H1 (cell line): ENCODE data around the gene BAZ1B. TPM values are rescaled to one million over a fixed set of nuclear protein-coding genes. Genes with fewer than 3 reads are reported as not detected.

Experiments used
- BACH1 ChIP-seq: IDR thresholded peaks from 2 replicates; pipeline ENCODE4 v1.6.1; 2012; ENCODE audit warnings: low read length, improper control_type of control experiment
- CBX8 ChIP-seq: fragments of 300-800, 300-1000 bp; sonication (generic); IDR thresholded peaks from 2 replicates; pipeline ENCODE4 v1.7.1; 2016; ENCODE audit warnings: low read depth, low read length, borderline replicate concordance
- CTCF ChIP-seq, 3 experiments: IDR thresholded peaks; 1 replicate in 2 of 3; 2 replicates in 1 of 3; pipeline versions ENCODE4 v1.5.1 to v1.6.1; 2011; ENCODE audit warnings: low read length in 3 of 3, mild to moderate bottlenecking in 3 of 3, inconsistent platforms in 2 of 3, low read depth in 1 of 3, moderate library complexity in 1 of 3; ENCODE audit not compliant: insufficient read depth in 1 of 3; ENCODE audit errors: control extremely low read depth in 1 of 3
- E2F6 ChIP-seq: IDR thresholded peaks from 2 replicates; pipeline ENCODE4 v1.6.1; 2012; ENCODE audit warnings: inconsistent platforms
- FOSL1 ChIP-seq: IDR thresholded peaks from 2 replicates; pipeline ENCODE4 v1.6.1; 2011; ENCODE audit warnings: mild to moderate bottlenecking, low read depth, low read length, moderate library complexity; ENCODE audit not compliant: insufficient read depth
- POLR2A ChIP-seq, 2 experiments: IDR thresholded peaks; 1 replicate in 1 of 2; 2 replicates in 1 of 2; pipeline ENCODE4 v1.6.1; 2011; ENCODE audit warnings: low read depth in 2 of 2, low read length in 2 of 2, mild to moderate bottlenecking in 2 of 2; ENCODE audit errors: control extremely low read depth in 1 of 2
- RNF2 ChIP-seq: fragments of 200-900, 300-1000 bp; sonication (generic); IDR thresholded peaks from 2 replicates; pipeline ENCODE4 v1.7.1; 2016; ENCODE audit warnings: borderline replicate concordance, low read depth, mild to moderate bottlenecking, antibody characterized with exemption, low read length; ENCODE audit not compliant: poor library complexity, severe bottlenecking; ENCODE audit errors: missing control alignments
- TEAD4 ChIP-seq: IDR thresholded peaks from 2 replicates; pipeline ENCODE4 v1.6.1; 2012; ENCODE audit warnings: low read depth, low read length, inconsistent platforms, mixed read lengths
- polyA plus RNA-seq, 7 experiments: library from polyadenylated mRNA; depleted of rRNA in 3 of 7; stranded (reverse) in 5 of 7; unstranded in 2 of 7; fragments of >200 nt in 5 of 7; fragments of 200-250 nt in 2 of 7; gene quantifications; 1 replicate in 5 of 7; 2 replicates in 1 of 7; 4 replicates in 1 of 7; pipeline versions ENCODE4 v1.2.1 to v1.2.3, GENCODE V29; 2011 to 2013; ENCODE audit warnings: missing spikeins in 2 of 7, mixed read lengths in 2 of 7
- total RNA-seq: library from RNA; stranded (reverse); fragmentation: NEBNext Ultra II Directional; extraction: Animal tissue kit (Norgen Biotek cat#: 25700); gene quantifications from 2 replicates; pipeline ENCODE4 v1.2.1, GENCODE V29; 2021

The BAZ1B gene
- total and polyA plus RNA-seq, 2 of the 8 experiments (the other 6 are each of a cell fraction or from before 2014, with no cell fraction given), result 21.0 to 86.8 TPM

- no peak for TF ChIP-seq E2F6
- no peak for TF ChIP-seq POLR2A (IDR thresholded peaks at IDR 0.05; ENCODE audit: control extremely low read depth in 1 of 2, low read depth in 2 of 2, low read length in 2 of 2)
- no peak for TF ChIP-seq FOSL1
- TF ChIP-seq TEAD4, result no peak
- TF ChIP-seq CTCF (IDR thresholded peaks at IDR 0.05; ENCODE audit: control extremely low read depth in 1 of 3, insufficient read depth in 1 of 3, low read depth in 1 of 3, low read length in 3 of 3), result no peak
- TF ChIP-seq RNF2, result no peak
- TF ChIP-seq BACH1, result no peak
- no peak for TF ChIP-seq CBX8
These were observed 72.7 kb downstream of the BAZ1B start (continued) for GRCh38 chr7:73449422-73449821.
